GM18498 (cell line): ENCODE results near the gene OCIAD1.
"Not testable (repeated sequence)": the region's sequence is repeated elsewhere in the genome, so short reads cannot be mapped to it uniquely, and the experiment has no call there.

Source experiments
- ATAC-seq: cut with Tn5 transposase; IDR thresholded peaks from one replicate; pipeline ENCODE4 v1.9.1; 2021; ENCODE audit warnings: mild to moderate bottlenecking, moderate library complexity; ENCODE audit not compliant: unreplicated experiment

OCIAD1 gene

GRCh38 chr4:48816297-48816696 is 14.6 kb upstream of the OCIAD1 start:
- not testable (repeated sequence) for ATAC-seq

GRCh38 chr4:48816971-48817370 is 13.9 kb upstream of the OCIAD1 start:
- no peak for ATAC-seq

GRCh38 chr4:48821431-48821830 is 9.5 kb upstream of the OCIAD1 start:
- not testable (repeated sequence) for ATAC-seq

- ATAC-seq, result no peak
These were observed 3.3 kb upstream of the OCIAD1 start for GRCh38 chr4:48827622-48828021.

- ATAC-seq, result no peak
These were observed 693 bp downstream of the OCIAD1 start for GRCh38 chr4:48831532-48832030.

- ATAC-seq, result no peak
These were observed 1.7 kb downstream of the OCIAD1 start for GRCh38 chr4:48832571-48832970.

- ATAC-seq, result no peak
These were observed 5.8 kb downstream of the OCIAD1 start for GRCh38 chr4:48836658-48837057.

- no peak for ATAC-seq
These were observed 10.3 kb downstream of the OCIAD1 start for GRCh38 chr4:48841045-48841827.

- ATAC-seq, result no peak
These were observed 14.0 kb downstream of the OCIAD1 start for GRCh38 chr4:48844843-48845242.

GRCh38 chr4:48848799-48849198 is 17.9 kb downstream of the OCIAD1 start:
- ATAC-seq, result not testable (repeated sequence)

- ATAC-seq, result no peak
These were observed 20.8 kb downstream of the OCIAD1 start for GRCh38 chr4:48851651-48852050.

- ATAC-seq, result no peak
These were observed 22.9 kb downstream of the OCIAD1 start for GRCh38 chr4:48853604-48854394.

GRCh38 chr4:48854395-48854683 is 23.5 kb downstream of the OCIAD1 start:
- no peak for ATAC-seq

GRCh38 chr4:48854982-48855381 is 24.1 kb downstream of the OCIAD1 start:
- no peak for ATAC-seq

- no peak for ATAC-seq
These were observed 27.2 kb downstream of the OCIAD1 start for GRCh38 chr4:48858130-48858529.

GRCh38 chr4:48862038-48862437 is 31.1 kb downstream of the OCIAD1 start:
- ATAC-seq, result no peak

GRCh38 chr4:48862661-48863060 is 31.8 kb downstream of the OCIAD1 start:
- ATAC-seq, result no peak

GRCh38 chr4:48863728-48864127 is 32.8 kb downstream of the OCIAD1 start:
- ATAC-seq, result no peak

GRCh38 chr4:48864696-48865095 is 33.8 kb downstream of the OCIAD1 start:
- not testable (repeated sequence) for ATAC-seq

GRCh38 chr4:48877827-48878535 is 47.1 kb downstream of the OCIAD1 start:
- ATAC-seq, result no peak
